KOPT-K1 (cell line): Measurements from ENCODE around the gene SLAMF7.
"Not testable (repeated sequence)": the region's sequence is repeated elsewhere in the genome, so short reads cannot be mapped to it uniquely, and the experiment has no call there.

Experiments
- H3K27ac ChIP-seq: fragments of 200-600 bp; sonication (generic); 2 replicates; pipeline ENCODE4 v1.5.1; 2016; ENCODE audit warnings: antibody characterized with exemption, mild to moderate bottlenecking, low read depth, low read length; ENCODE audit not compliant: poor library complexity, severe bottlenecking
- H3K36me3 ChIP-seq: fragments of 200-600 bp; sonication (generic); 2 replicates; pipeline ENCODE4 v1.5.1; 2017; ENCODE audit warnings: antibody characterized with exemption, mild to moderate bottlenecking, low read length, moderate library complexity; ENCODE audit not compliant: insufficient read depth
- H3K9me3 ChIP-seq: fragments of 200-600 bp; sonication (generic); 2 replicates; pipeline ENCODE4 v1.5.1; 2017; ENCODE audit warnings: antibody characterized with exemption, low read length, mild to moderate bottlenecking; ENCODE audit not compliant: insufficient read depth, poor library complexity, severe bottlenecking

SLAMF7 gene

DNA sequence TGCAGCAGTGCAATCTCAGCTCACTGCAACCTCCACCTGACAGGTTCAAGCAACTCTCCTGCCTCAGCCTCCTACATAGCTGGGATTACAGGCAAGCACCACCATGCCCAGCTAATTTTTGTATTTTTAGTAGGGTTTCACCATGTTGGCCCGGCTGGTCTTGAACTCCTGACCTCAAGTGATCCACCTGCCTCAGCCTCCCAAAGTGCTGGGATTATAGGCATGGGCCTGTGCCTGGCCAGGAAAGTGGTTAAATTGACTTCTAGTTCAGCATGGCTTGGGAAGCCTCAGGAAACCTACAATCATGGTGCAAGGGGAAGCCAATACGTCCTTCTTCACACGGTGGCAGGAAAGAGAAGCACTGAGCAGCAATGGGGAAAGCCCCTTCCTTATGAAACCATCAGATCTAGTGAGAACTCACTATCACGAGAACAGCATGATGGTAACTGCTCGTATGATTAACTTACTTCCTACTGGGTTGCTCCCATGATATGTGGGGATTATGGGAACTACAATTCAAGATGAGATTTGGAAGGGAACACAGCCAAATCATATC is 26.4 kb upstream of the SLAMF7 start:
- peak overlapping the region; percentile 99 for H3K27ac ChIP-seq
- not testable (repeated sequence) for H3K36me3 ChIP-seq, H3K9me3 ChIP-seq

DNA sequence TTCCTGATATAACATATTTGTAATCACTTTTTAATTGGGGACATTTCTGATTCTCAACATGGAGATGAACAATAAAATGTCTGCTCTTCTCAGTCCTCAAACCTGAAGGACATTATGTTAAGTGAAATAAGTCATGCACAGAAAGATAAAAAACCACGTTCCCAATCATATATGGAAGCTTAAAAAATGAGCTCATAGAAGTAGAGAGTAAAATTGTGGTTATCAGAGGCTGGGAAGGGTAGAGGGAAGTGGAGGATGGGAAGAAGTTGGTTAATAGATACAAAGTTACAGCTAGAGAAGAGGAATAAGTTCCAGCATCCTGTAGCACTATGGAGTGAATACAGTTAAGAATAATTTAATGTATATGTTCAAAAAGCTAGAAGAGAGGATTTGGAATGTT is 25.9 kb upstream of the SLAMF7 start:
- Histone ChIP-seq H3K36me3 (peaks cover 4% of the 10 kb centered on the region; the same call in 1 of the 2 replicates), H3K27ac (peak overlapping the region; percentile 99), H3K9me3 (no peaks in the 10 kb centered on the region)

DNA sequence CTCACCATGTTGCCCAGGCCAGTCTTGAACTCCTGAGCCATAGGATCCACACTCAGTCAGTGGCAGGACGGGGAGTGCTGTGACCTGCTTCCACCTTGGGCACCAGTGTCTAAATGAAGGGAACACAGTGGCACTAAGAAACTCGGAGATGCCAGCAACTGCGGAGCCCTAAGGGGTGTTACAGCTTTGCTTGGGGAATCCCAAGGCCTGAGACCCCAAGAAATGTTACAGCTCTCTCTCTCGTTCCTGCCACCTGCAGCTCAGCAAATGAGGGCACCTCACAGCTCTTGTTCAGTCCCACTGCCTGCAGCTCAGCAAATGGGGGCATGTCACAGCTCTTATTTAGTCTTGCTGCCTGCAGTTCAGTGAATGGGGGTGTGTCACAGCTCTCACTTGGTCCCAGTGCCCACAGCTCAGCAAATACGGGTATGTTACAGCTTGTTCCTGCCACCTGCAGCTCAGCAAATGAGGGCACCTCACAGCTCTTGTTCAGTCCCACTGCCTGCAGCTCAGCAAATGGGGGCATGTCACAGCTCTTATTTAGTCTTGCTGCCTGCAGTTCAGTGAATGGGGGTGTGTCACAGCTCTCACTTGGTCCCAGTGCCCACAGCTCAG is 24.9 kb upstream of the SLAMF7 start:
- H3K27ac ChIP-seq = peak overlapping the region; percentile 54
- not testable (repeated sequence) for H3K9me3 ChIP-seq, H3K36me3 ChIP-seq

DNA sequence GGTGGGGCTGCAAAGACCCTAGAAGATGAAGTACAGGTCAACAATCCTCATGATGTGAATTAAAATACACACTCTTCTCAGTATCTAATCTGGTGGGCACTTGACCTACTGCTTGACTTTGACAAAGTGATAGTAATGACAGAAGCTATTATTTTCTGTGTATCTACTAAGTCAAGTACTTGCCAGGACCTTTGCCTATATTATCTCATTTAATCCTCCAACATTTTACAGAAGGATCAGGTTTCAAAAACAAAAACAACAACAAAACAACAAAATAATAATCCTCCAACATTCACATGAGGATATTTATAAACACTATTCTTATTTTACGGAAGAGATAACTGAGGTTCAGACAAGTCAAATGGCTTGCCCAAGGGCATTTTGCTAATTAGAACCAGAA is 23.0 kb upstream of the SLAMF7 start:
- Histone ChIP-seq H3K27ac (no peak overlapping the region), H3K9me3 (peaks cover 4% of the 10 kb centered on the region), H3K36me3 (no peaks in the 10 kb centered on the region)

DNA sequence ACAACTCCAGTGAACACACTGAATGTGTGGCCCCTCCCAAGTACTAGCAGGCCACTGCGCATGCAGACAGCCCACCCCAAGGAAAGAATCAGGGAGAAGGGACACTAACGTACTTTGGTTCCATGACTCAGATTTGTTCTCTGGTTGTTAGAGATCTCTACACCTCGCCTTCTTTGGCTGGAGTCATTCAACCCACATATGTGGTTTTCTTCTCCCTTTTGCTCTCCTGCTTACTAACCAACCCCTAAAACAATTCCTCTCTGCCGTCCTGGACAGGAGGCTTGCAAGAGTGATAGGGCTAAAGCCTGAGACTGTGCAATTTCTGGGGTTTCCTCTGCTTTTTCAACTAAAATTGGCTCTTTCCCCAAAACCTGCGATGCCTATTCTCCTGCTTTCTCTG is 21.7 kb upstream of the SLAMF7 start:
- Histone ChIP-seq H3K36me3 (no peaks in the 10 kb centered on the region), H3K27ac (no peak overlapping the region), H3K9me3 (peaks cover 10% of the 10 kb centered on the region)

DNA sequence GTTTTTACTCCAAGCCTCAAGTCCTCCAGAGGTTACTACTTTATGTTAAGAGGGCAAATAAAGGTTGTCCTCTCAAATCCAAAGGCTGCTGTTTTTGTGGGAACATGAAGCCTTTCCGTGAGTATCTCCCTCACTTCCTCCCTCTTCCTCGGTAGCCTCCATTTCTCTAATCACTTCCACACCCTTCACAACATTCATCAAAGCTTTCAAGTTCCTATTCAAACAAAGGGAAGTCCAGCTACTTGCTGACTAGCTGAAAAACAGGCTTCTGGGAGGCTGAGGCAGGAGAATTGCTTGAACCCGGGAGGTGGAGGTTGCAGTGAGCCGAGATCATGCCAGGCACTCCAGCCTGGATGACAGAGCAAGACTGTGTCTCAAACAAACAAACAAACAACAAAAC is 20.8 kb upstream of the SLAMF7 start:
- Histone ChIP-seq H3K27ac (no peak overlapping the region), H3K9me3 (peaks cover 10% of the 10 kb centered on the region), H3K36me3 (no peaks in the 10 kb centered on the region)

DNA sequence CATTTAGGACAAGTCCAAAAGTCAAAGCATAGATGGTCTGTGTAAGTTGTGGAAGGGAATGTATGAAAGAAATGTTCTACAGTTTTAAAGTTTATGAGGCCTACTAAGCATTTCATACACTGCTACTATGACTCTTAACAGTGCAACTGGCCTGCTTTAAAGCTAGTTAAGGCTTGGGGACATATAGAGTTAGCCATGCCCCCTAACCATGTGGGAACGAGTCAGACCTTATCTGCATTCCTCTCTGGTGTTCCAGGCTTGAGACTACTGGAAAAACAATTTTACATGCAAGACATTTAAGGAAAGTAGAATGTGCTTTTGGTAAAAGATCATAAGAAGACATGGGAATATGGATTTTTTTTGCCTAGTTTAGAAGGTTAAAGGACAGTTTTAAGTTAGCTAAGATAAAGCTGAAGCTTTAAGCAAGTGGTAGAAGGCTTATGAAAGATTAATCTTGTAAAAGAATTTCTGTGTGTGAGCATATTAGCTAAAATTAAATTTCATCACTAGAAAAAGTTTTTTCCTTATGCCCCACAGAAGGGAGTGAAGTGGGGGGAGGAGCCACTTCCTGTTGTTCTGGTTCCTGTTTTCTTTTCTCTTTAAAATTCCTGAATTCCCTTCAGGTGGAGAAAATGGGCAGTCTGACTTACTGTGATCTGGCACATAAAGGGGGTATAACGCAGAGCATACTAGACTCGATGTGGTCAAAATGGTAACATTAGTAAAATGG is 18.5 kb upstream of the SLAMF7 start:
- H3K27ac ChIP-seq = no peak overlapping the region
- no peaks in the 10 kb centered on the region for H3K36me3 ChIP-seq
- H3K9me3 ChIP-seq = peaks cover 10% of the 10 kb centered on the region

DNA sequence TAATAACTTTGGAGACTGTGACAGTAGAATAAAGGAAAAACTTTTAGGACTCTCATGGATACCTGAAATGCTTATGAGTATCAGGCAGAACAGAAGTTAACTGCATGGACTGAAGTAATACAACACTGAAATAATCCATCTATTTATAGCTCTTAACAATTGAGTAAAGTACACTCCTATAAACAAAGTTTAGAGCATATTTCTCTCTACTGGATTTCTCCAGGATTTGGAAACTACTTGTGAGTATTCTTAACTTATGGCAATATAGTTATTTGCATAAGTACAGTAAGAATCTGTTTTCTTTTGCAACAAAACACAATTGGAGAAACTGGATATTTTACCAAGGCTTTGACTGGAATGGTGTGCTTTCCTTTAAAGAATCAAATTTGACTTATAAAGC is 17.6 kb upstream of the SLAMF7 start:
- Histone ChIP-seq H3K36me3 (no peaks in the 10 kb centered on the region), H3K27ac (no peak overlapping the region), H3K9me3 (peaks cover 10% of the 10 kb centered on the region)

DNA sequence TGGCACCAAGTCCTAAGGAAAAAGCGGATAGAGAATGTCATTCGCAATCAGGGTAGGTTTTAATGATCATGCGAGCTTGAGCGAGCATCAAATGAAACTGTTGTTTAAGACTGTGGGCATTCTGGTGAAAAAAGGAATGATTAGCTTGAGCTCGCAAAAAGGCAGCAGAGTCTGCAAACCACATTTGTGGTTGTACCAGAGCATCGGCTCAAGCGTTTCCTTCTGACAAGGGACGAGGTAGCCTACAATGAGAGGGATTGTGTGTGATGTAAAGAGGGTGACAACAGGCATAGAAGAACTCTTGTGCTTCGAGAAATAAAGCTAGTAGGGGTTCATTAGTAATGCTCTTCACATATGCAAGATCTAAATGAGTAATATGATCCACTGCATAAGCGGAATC is 16.3 kb upstream of the SLAMF7 start:
- peak overlapping the region; percentile 22 for H3K27ac ChIP-seq
- no peaks in the 10 kb centered on the region for H3K36me3 ChIP-seq
- H3K9me3 ChIP-seq = peaks cover 10% of the 10 kb centered on the region

DNA sequence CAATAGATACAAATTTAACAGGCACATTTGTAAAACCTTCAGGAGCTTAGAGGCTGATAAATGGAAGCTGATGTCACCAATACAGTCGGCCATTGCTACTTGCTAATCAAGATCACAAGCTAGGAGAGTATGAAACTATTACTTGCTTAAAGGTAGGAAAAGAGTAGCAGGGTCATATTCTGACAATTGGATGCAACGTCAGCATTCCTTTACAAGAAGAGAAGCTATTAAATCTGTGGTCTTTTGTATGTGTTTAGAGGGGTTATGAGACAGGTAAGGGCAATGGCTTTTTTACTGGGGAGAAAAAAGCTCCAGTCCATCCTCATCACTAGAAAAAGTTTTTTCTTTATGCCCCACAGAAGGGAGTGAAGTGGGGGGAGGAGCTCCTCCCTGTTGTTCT is 15.7 kb upstream of the SLAMF7 start:
- Histone ChIP-seq H3K36me3 (no peaks in the 10 kb centered on the region), H3K27ac (peak overlapping the region; percentile 22), H3K9me3 (peaks cover 10% of the 10 kb centered on the region)

DNA sequence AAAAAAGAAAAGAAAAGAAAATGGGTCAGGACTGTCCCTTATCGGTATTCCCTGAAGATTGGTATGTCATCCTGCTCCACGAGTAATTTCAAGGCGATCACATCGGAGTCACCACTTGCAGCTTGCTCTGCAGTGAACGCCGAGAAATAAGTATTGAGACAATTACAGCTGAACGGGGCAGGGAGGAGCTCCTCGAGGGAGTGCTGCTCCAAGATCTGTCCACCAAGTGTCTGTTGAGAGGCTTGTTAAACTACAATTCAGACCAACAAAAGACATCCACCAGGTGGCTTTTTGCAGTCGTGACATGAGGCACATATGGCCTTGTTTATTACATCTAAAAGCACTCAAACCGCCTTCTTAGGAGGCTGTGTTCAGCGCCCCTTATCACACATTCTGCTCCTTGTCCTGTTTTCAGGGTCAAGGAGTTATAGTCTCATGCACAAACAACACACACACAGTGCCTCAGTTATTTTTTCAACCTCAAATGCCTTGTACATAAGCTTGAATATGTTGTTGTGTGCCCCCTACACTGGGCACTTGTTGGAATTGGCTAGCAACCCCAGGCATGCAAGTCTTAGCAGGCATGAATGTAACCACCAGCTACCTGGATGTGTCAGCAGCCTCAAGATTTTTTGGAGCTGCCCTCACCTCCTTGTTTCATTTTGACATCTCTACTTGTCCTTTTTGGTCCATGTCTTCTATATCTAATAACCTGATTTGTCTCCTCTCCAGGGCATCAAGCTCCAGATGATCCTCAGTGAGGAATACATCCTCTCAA is 14.4 kb upstream of the SLAMF7 start:
- Histone ChIP-seq H3K27ac (peak overlapping the region; percentile 22), H3K9me3 (peaks cover 10% of the 10 kb centered on the region), H3K36me3 (no peaks in the 10 kb centered on the region)

DNA sequence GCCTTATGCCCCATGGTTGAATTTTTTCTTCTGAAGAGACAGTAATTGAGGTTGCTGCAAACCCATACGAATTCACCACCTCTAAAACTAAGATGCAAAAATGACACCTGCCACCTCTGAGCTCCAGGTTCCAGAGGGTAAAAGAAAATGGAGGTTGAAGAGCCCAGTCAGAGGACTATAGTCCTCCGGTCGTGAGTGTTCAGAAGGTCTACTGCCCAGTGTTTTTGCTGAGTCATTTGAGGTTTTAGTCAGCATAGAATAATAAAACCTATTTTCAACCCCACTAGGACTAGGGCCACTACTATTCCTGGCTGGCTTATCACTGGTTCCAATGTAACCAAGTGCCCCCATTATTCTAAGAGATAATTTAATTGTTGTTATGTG is 12.9 kb upstream of the SLAMF7 start:
- Histone ChIP-seq H3K9me3 (peaks cover 5% of the 10 kb centered on the region), H3K27ac (peak overlapping the region; percentile 47), H3K36me3 (no peaks in the 10 kb centered on the region)

DNA sequence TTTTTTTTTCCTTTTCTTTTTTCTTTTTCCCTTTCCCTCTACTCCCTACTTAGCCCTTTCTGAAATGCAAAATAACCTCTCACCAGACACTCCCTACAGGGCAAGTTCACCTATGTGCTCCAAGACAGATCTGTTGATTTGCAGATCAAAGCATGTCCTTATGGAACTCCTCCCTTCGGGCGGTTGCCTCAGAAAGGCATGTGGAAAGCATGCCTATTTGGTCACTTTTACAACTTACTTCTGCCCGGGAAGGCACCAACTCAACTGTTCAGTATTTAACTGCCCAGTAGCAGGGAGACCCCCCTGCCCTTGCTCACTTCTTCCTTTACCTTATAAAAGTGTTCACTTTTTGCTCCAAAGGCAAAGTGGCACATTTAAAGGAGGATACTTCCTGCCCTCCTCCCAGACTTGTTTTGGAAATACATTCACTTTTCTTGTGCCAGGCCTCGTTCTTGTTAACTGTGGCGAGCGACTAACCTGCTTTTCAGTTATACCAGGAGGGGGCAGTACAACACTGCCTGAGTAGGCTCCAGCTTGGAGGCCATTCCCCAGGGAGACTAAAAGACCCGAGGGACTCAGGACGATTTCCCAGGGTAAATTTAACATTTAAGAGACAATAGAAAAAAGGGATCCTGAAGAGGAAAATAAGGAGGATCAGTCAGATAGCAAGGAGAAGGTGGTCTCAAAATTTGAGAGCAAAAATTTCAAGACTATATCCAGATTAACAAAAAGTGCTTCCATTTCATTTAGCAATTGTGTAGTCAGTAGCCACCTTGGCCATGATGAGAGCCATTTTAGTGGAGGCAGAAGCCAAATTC is 12.3 kb upstream of the SLAMF7 start:
- Histone ChIP-seq H3K27ac (peak overlapping the region; percentile 47), H3K36me3 (no peaks in the 10 kb centered on the region), H3K9me3 (no peaks in the 10 kb centered on the region)

DNA sequence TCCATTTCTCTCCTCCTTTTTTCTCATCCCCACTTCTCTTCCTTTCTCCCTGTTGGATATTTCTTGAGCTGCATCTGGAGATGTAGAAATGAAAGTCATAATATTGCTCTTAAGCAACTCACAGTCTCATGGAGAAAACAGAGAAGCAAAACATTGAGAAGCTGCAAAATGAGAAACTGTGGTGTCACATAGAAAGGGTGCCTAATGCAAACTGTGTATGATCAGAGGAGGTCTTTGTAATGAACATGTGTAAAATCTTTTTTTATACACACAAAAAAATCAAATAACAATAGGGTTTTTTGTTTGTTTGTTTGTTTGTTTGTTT is 11.8 kb upstream of the SLAMF7 start:
- H3K27ac ChIP-seq = peak overlapping the region; percentile 47

DNA sequence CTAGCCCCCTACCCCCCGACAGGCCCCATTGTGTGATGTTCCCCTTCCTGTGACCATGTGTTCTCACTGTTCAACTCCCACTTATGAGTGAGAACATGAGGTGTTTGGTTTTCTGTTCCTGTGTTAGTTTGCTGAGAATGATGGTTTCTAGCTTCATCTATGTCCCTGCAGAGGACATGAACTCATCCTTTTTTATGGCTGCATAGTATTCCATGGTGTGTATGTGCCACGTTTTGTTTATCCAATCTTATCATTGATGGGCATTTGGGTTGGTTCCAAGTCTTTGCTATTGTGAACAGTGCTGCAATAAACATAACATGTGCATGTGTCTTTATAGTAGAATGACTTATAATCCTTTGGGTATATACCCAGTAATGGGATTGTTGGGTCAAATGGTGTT is 7.5 kb upstream of the SLAMF7 start:
- H3K27ac ChIP-seq, H3K36me3 ChIP-seq: not testable (repeated sequence)
- H3K9me3 ChIP-seq = peaks cover 29% of the 10 kb centered on the region

More for the DNA sequence above, 11.8 kb upstream of the SLAMF7 start:
- H3K36me3 ChIP-seq = no peaks in the 10 kb centered on the region
- no peaks in the 10 kb centered on the region for H3K9me3 ChIP-seq
